GM12864 (cell line): Measurements from ENCODE around the gene IFT52.
"Not testable (repeated sequence)": the region's sequence is repeated elsewhere in the genome, so short reads cannot be mapped to it uniquely, and the experiment has no call there.

Experiments
- DNase-seq: peaks from one replicate; pipeline ENCODE4 v3.0.0-alpha.2; 2011; ENCODE audit warnings: low read depth
- H3K4me3 ChIP-seq: 2 replicates; pipeline ENCODE4 v1.5.1; 2011; ENCODE audit warnings: mild to moderate bottlenecking, low read depth, low read length, control low read depth
- CTCF ChIP-seq: IDR thresholded peaks from 2 replicates; pipeline ENCODE4 v1.5.1; 2011; ENCODE audit warnings: low read depth, mild to moderate bottlenecking, moderate library complexity, low read length, control low read depth, inconsistent platforms; ENCODE audit errors: missing control alignments

Gene IFT52

GRCh38 chr20:43586641-43587040 lies 4.1 kb upstream of the IFT52 start:
- DNase-seq: no peak
- H3K4me3 ChIP-seq: no peak overlapping the region
- no peak for TF ChIP-seq CTCF

GRCh38 chr20:43588526-43588925 lies 2.2 kb upstream of the IFT52 start:
- not testable (repeated sequence) for DNase-seq, H3K4me3 ChIP-seq

GRCh38 chr20:43590036-43590391 lies 723 bp upstream of the IFT52 start:
- peak overlapping the region; percentile 81 for H3K4me3 ChIP-seq
- DNase-seq: no peak
- no peak for TF ChIP-seq CTCF

- H3K4me3 ChIP-seq, DNase-seq: not testable (repeated sequence)
Measured at GRCh38 chr20:43601960-43602359, 11.2 kb downstream of the IFT52 start.

GRCh38 chr20:43603124-43603523 lies 12.4 kb downstream of the IFT52 start:
- no peak overlapping the region for H3K4me3 ChIP-seq
- TF ChIP-seq CTCF: no peak
- DNase-seq: no peak

GRCh38 chr20:43605715-43606114 lies 15.0 kb downstream of the IFT52 start:
- no peak for TF ChIP-seq CTCF
- DNase-seq: no peak
- no peak overlapping the region for H3K4me3 ChIP-seq

- H3K4me3 ChIP-seq, DNase-seq: not testable (repeated sequence)
Measured at GRCh38 chr20:43607278-43607677, 16.5 kb downstream of the IFT52 start.

- no peak for DNase-seq
- H3K4me3 ChIP-seq: no peak overlapping the region
- TF ChIP-seq CTCF: no peak
Measured at GRCh38 chr20:43631598-43631997, 40.9 kb downstream of the IFT52 start.

GRCh38 chr20:43636429-43636828 lies 45.7 kb downstream of the IFT52 start:
- H3K4me3 ChIP-seq: no peak overlapping the region
- no peak for DNase-seq
- no peak for TF ChIP-seq CTCF
